ES-I3 (cell line): Measurements from ENCODE around the gene DAPK1.
"Not testable (repeated sequence)": the region's sequence is repeated elsewhere in the genome, so short reads cannot be mapped to it uniquely, and the experiment has no call there.

Experiments used
- H3K36me3 ChIP-seq: 2 replicates; pipeline ENCODE4 v1.6.1; 2013; ENCODE audit warnings: mild to moderate bottlenecking, low read length, control low read depth, moderate library complexity; ENCODE audit not compliant: insufficient read depth
- H3K4me1 ChIP-seq: 2 replicates; pipeline ENCODE4 v1.6.1; 2013; ENCODE audit warnings: mild to moderate bottlenecking, control low read depth, low read length; ENCODE audit not compliant: insufficient read depth
- H3K9ac ChIP-seq: 2 replicates; pipeline ENCODE4 v1.6.1; 2013; ENCODE audit warnings: low read depth, mild to moderate bottlenecking, low read length, moderate library complexity
- H3K9me3 ChIP-seq: 2 replicates; pipeline ENCODE4 v1.6.1; 2013; ENCODE audit warnings: mild to moderate bottlenecking, low read length, moderate library complexity; ENCODE audit not compliant: control insufficient read depth, insufficient read depth

Gene DAPK1

DNA sequence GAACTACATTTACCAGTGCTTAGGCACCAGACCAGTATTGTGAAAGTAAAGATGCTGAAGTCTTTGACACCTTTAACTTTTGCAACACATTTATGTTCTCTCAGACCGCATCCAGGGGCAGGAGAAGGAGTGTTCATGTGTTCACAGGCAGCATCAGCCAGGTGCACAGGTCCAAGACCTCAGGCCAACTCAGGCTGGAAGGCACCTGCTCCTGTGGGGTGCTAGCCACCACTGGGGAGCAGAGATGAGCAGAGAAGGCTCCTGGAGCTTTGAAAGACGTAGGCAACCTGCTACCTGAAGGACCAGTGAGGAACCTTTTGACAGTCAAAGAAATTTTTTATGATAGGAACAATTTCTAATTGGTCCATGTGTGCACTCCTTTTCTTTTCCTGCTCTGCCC is 35.6 kb downstream of the DAPK1 start:
- peaks cover 39% of the 10 kb centered on the region for H3K4me1 ChIP-seq
- H3K9ac ChIP-seq: no peak overlapping the region
- H3K9me3 ChIP-seq: no peaks in the 10 kb centered on the region
- H3K36me3 ChIP-seq: no peaks in the 10 kb centered on the region

DNA sequence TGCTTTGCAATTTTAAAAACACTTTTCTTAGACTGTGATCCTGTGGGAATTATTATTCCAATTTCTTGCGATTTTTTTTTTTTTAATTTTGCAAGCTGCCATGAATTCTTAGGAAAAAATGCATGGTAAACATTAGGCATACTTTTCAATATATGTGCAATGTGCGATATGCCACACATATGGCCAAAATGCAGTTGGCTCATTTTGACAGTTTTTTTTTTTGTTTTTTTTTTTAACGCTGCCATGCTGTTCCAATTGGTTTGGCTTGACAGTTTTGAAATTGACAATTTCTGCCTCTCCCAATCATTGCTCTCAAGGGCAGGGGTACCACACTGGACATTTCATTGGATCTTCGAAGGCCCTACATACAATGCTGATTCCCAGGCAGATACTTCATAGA is 36.4 kb downstream of the DAPK1 start:
- H3K9me3 ChIP-seq: no peaks in the 10 kb centered on the region
- H3K9ac ChIP-seq: no peak overlapping the region

DNA sequence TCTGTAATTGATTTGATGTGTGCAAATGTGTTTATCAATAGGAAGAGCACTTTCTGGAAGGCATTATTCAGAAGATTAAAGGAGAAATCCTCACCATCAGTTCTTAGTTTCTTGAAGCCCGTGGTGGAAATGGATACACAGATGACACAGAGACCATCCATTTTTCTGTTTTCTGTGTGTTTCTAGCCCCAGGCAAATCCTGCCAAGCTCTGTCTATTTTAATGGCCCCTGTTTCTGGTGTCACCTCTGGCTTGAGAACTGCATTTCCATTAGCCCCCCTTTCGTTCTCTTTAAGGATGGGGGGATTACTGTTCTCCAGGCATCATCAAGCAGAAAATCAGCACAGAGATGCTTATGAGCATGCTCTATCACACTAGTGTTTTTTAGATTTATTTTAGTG is 37.3 kb downstream of the DAPK1 start:
- H3K4me1 ChIP-seq: peaks cover 33% of the 10 kb centered on the region
- H3K36me3 ChIP-seq: no peaks in the 10 kb centered on the region
- H3K9ac ChIP-seq: no peak overlapping the region
- no peaks in the 10 kb centered on the region for H3K9me3 ChIP-seq

More for the DNA sequence above, 36.4 kb downstream of the DAPK1 start:
- Histone ChIP-seq H3K36me3 (no peaks in the 10 kb centered on the region), H3K4me1 (peaks cover 39% of the 10 kb centered on the region)

DNA sequence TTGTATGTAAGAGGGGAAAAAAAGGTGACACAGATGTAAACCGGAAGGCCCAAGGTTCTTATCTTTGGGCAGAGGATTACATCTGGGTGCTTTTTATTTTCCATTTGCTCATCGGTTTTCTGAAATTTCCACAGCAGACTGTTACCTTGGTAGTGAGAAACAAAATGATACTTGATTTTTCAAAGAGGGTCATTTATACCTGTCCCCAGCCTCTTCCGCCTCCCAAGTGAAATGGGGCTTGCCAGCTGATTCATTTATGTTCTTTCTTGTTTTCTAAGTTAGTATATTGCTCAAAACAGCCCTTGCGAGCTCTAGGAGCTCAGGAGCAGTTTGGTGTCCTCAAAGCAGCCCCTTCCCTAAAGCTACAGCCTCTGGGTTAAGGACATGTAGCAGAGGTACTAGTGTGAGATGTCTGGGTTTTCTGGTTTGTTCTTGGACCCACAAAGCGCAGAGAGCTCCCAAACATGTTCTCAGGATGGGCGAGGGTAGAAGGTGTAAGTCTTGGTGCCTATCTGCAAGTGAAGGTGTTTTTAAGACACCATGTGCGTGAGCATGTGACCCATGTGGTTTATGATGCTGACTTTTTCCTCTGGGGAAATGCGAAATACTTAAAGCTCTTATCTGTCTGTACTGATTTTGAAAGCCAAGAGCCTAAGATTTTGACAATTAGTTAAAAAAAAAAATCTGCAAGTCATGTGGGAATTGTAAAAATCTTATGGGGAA is 38.3 kb downstream of the DAPK1 start:
- H3K9ac ChIP-seq: no peak overlapping the region
- peaks cover 22% of the 10 kb centered on the region for H3K4me1 ChIP-seq
- H3K9me3 ChIP-seq: no peaks in the 10 kb centered on the region
- no peaks in the 10 kb centered on the region for H3K36me3 ChIP-seq

DNA sequence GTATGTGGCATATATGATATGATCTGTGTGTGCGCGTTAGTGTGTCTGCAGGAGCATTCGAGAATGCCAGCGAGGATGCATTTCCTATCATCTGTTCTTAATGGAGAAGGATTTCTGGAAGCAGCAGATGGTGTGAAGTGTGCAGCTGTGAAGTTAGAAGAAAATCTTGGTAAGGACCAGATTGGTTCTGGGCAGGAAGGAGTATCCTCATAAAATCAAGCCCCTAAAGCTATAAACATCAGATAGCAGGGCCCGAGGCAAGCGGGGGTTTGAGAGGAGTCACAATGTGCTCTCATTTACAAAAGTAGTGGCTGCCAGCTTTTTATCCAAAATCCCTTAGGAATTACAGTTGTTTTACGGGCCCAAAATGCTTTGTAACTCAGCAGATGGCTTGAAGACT is 40.0 kb downstream of the DAPK1 start:
- Histone ChIP-seq H3K9ac (no peak overlapping the region), H3K36me3 (no peaks in the 10 kb centered on the region), H3K4me1 (peaks cover 12% of the 10 kb centered on the region; the same call in 1 of the 2 replicates), H3K9me3 (no peaks in the 10 kb centered on the region)

DNA sequence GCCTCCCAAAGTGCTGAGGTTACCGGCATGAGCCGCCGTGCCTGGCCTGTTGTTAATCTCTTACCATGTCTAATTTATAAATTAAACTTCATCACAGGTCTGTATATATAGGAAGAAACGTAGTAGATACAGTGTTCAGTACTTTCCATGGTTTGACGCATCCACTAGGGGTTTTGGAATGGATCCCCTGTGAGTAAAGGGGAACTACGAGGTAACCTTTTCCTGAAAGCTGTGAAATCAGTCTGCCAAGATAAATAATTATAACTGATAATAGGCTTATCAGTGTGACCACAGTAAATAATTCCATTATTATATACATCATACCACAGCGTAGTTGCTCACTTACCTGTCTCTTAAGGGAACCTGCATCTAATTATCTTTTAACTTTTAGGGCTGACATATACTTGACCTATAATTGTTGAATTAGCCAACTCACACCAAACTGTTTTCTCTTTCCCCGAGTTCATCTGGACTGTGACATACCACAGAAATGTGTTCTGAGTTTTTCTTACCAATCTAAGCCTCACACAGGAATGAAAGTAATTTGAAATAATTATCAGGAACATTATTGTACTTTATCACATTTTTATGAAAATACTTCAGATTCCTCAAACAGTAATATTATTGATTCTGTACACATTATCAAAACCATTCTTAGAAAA is 42.9 kb downstream of the DAPK1 start:
- Histone ChIP-seq H3K9me3 (no peaks in the 10 kb centered on the region), H3K4me1 (peaks cover 12% of the 10 kb centered on the region; the same call in 1 of the 2 replicates), H3K36me3 (no peaks in the 10 kb centered on the region), H3K9ac (no peak overlapping the region)

DNA sequence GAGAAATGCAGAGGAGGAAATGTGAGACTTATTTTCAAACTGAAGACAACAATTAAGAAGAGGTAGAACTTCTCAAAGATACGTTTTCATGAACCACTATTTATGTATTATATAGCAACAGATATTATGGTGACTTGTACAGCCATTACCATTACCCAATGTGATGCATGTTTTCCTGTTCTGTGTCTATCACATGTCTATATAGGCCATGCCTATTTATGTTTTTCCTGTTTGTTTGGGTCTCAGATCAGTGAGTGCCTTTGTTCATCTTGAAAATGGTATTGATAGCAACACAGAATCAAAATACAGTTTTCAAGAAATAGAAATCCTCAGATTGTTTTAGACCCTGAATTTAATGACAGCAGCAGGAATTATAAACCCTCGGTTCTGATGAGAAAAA is 44.0 kb downstream of the DAPK1 start:
- H3K9ac ChIP-seq: no peak overlapping the region
- no peaks in the 10 kb centered on the region for H3K9me3 ChIP-seq
- H3K4me1 ChIP-seq: peaks cover 7% of the 10 kb centered on the region
- H3K36me3 ChIP-seq: no peaks in the 10 kb centered on the region

DNA sequence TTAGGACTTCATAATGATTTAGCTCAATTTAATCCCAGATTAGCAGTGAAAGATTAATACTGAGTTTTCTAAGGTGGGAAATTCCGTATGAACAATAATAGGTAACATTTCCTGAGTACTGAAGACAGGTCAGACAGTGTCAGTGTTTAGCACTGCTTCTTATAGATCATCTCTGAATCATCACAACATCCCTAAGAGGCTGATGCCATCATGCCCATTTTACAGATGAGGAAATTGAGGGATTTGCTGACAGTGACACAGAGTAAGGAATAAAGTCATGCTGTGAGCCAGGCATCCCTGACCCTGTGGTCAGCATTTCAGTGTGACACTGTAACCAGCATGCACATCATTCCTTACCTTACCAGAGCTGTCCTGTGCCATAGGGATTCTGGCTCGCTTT is 44.5 kb downstream of the DAPK1 start:
- Histone ChIP-seq H3K9ac (no peak overlapping the region), H3K36me3 (no peaks in the 10 kb centered on the region), H3K9me3 (no peaks in the 10 kb centered on the region), H3K4me1 (peaks cover 8% of the 10 kb centered on the region)

DNA sequence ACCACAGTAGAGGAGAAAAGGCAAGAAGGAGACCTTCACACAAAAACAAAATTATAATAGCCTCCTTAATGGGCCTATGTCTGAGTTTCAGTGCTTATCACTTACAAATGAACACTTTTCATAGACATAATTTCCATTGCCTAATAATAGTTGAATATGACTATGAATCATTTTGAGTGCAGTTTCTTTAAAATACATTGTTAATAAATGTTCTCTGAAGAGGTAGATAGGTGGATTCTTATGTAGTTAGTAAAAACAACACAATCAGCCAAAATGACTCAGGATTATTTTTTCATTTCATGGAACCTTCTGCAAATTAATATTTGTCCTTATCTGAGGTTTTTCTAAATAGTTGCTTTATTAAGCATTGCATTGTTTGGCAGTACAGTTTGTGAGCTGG is 45.6 kb downstream of the DAPK1 start:
- H3K36me3 ChIP-seq: no peaks in the 10 kb centered on the region
- peaks cover 4% of the 10 kb centered on the region; the same call in 1 of the 2 replicates for H3K4me1 ChIP-seq
- no peaks in the 10 kb centered on the region for H3K9me3 ChIP-seq
- no peak overlapping the region for H3K9ac ChIP-seq

DNA sequence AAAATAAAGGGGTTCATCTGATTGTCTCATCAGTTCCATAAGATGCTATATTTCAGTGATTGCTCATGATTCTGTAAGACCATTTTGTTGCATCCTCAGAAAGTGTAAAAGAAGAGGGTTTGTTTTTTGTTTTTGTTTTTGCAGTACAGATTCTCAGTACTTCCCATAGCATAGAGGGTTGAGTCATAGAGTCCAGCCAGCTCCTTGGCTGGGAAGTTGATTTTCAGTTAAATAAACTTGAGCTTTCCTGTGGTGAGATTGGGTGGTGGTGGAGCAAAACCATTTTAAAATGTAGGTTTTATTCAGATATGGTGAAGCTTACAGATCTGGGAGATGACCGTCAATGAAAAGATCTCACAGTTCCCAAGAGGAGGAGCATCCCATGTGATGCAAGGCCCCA is 48.2 kb downstream of the DAPK1 start:
- no peak overlapping the region for H3K9ac ChIP-seq
- H3K36me3 ChIP-seq: no peaks in the 10 kb centered on the region
- no peaks in the 10 kb centered on the region for H3K9me3 ChIP-seq
- peaks cover 4% of the 10 kb centered on the region; the same call in 1 of the 2 replicates for H3K4me1 ChIP-seq

DNA sequence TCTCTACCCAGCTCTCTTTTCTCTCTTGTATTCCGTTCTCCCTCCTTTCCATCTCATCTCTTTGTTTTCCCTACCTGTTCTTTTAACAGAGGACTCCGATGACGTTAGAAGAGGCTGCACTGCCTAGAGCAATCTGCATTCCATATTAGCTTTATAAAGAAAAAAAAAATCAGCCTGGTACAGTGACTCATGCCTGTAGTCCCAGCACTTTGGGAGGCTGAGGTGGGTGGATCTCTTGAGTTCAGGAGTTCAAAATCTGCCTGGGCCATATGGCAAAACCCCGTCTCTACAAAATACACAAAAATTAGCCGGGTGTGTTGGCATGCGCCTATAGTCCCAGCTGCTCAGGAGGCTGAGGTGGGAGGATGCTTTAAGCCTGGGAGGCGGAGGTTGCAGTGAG is 49.0 kb downstream of the DAPK1 start:
- Histone ChIP-seq H3K36me3 (no peaks in the 10 kb centered on the region), H3K9ac (no peak overlapping the region), H3K9me3 (no peaks in the 10 kb centered on the region), H3K4me1 (peaks cover 4% of the 10 kb centered on the region; the same call in 1 of the 2 replicates)

DNA sequence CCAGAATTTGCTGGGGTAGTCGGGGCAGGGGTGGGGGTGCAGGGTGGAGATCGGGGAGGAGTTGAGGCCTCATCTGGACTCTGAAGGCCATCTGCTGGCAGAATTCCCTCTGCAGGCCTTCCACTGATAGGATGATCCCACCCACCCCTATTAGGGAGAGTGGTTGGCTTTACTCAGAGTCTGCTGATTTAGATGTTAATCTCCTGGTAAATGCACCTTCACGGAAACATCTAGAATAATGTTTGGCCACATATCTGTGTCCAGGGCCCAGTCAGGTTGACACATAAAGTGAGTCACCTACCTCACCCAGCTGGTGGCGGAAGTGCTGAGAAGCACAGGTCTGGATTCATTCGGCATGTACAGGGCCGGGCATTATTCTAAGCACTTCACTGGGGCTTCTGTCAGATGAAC is 50.0 kb downstream of the DAPK1 start:
- Histone ChIP-seq H3K4me1 (peaks cover 4% of the 10 kb centered on the region; the same call in 1 of the 2 replicates), H3K36me3 (no peaks in the 10 kb centered on the region), H3K9ac (no peak overlapping the region), H3K9me3 (no peaks in the 10 kb centered on the region)

DNA sequence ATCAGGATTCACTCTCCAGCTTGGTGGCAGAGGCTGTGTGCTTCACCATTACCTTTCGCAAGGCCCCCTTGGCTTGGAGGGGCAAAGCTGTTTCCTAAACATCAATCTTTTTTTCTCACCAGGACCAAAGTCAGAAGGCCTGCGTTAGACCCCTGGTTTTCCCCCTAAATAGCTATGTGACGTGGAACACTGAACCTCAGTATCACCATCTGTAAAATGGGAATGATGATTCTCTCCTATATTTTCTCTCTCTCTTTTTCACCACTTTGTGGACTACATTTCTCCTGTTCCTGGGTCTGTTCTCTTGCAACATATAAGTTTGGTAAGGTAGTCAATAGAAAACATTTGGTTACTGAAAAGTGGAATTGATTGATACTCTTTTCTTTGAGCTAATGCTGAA is 50.5 kb downstream of the DAPK1 start:
- H3K9me3 ChIP-seq: no peaks in the 10 kb centered on the region
- no peak overlapping the region for H3K9ac ChIP-seq
- 0 out of 2 replicates have a peak, but pooled peaks cover 3% of the 10 kb centered on the region for H3K36me3 ChIP-seq
- peaks cover 4% of the 10 kb centered on the region; the same call in 1 of the 2 replicates for H3K4me1 ChIP-seq

DNA sequence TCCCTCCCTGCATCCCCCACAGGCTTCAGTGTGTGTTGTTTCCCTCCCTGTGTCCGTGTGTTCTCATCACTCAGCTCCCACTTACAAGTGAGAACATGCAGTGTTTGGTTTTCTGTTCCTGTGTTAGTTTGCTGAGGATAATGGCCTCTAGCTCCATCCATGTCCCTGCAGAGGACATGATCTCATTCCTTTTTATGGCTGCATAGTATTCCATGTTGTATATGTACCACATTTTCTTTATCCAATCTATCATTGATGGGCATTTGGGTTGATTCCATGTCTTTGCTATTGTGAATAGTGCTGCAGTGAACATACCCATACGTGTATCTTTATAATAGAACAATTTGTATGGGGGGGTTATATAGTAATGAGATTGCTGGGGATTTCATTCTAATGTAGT is 51.4 kb downstream of the DAPK1 start:
- H3K4me1 ChIP-seq, H3K9ac ChIP-seq, H3K36me3 ChIP-seq, H3K9me3 ChIP-seq: not testable (repeated sequence)

DNA sequence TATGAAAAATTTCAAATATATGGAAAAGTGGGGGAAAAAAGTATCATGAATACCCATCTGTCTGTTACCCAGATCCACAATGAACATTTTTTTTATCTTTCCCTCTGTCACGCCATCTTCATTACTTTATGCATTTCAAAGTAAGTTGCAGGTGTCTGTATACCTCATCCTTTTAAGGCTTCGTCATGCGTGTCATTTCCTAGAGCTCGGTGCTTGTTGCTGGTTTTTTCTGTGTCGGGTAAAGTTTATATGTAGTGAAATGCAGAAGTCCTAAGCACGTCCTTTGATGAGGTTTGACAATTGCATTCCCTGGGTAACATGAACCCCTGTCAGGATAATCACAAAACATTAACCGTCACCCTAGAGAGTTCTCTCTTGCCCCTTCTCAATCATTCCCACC is 52.1 kb downstream of the DAPK1 start:
- Histone ChIP-seq H3K4me1 (peaks cover 4% of the 10 kb centered on the region; the same call in 1 of the 2 replicates), H3K9ac (no peak overlapping the region), H3K9me3 (no peaks in the 10 kb centered on the region), H3K36me3 (0 out of 2 replicates have a peak, but pooled peaks cover 3% of the 10 kb centered on the region)
